GM12878 (cell line): ENCODE measurements around the gene ZNF783. TPM values are rescaled to one million over a fixed set of nuclear protein-coding genes. Genes with fewer than 3 reads are reported as not detected.

Experiments used
- ATF3 ChIP-seq: IDR thresholded peaks from 2 replicates; pipeline ENCODE4 v1.6.1; 2011; ENCODE audit warnings: low read depth, mild to moderate bottlenecking, low read length, moderate library complexity, borderline replicate concordance; ENCODE audit errors: extremely low read depth
- CBFB ChIP-seq: IDR thresholded peaks from 2 replicates; pipeline ENCODE4 v1.6.1; 2016; ENCODE audit warnings: antibody characterized with exemption, low read depth
- CHD2 ChIP-seq: IDR thresholded peaks from 2 replicates; pipeline ENCODE4 v1.6.1; 2011; ENCODE audit warnings: low read depth, low read length, improper control_type of control experiment, borderline replicate concordance
- FOXK2 ChIP-seq: fragments of 450-650 bp; IDR thresholded peaks from 2 replicates; pipeline ENCODE4 v1.6.1; 2017; ENCODE audit warnings: mild to moderate bottlenecking, moderate library complexity
- HDGF ChIP-seq: fragments of 450-650 bp; IDR thresholded peaks from 2 replicates; pipeline ENCODE4 v1.6.1; 2016; ENCODE audit warnings: antibody characterized with exemption
- KDM1A ChIP-seq: fragments of 200-600 bp; sonication (generic); IDR thresholded peaks from 2 replicates; pipeline ENCODE4 v1.6.1; 2016; ENCODE audit warnings: borderline replicate concordance
- MLLT1 ChIP-seq: fragments of 450-650 bp; IDR thresholded peaks from 2 replicates; pipeline ENCODE4 v1.6.1; 2016; ENCODE audit warnings: mild to moderate bottlenecking
- MTA2 ChIP-seq: fragments of 450-650 bp; IDR thresholded peaks from 2 replicates; pipeline ENCODE4 v1.6.1; 2016; ENCODE audit warnings: low read depth, mild to moderate bottlenecking, moderate library complexity
- NFYA ChIP-seq: IDR thresholded peaks from 2 replicates; pipeline ENCODE4 v1.6.1; 2011; ENCODE audit warnings: low read depth, mild to moderate bottlenecking, low read length, improper control_type of control experiment, borderline replicate concordance
- POLR2AphosphoS2 ChIP-seq: IDR thresholded peaks from 2 replicates; pipeline ENCODE4 v1.6.1; 2011; ENCODE audit warnings: low read depth, mild to moderate bottlenecking, low read length, improper control_type of control experiment, moderate library complexity
- REST ChIP-seq: IDR thresholded peaks from 2 replicates; pipeline ENCODE4 v1.6.1; 2012; ENCODE audit warnings: mild to moderate bottlenecking, low read depth, low read length
- RUNX3 ChIP-seq: IDR thresholded peaks from 2 replicates; pipeline ENCODE4 v1.6.1; 2012; ENCODE audit warnings: low read length, inconsistent platforms
- YBX1 ChIP-seq: fragments of 450-650 bp; IDR thresholded peaks from 2 replicates; pipeline ENCODE4 v1.6.1; 2016; ENCODE audit warnings: antibody characterized with exemption
- ZNF24 ChIP-seq: fragments of 450-650 bp; IDR thresholded peaks from 2 replicates; pipeline ENCODE4 v1.6.1; 2017; ENCODE audit warnings: antibody characterized with exemption, mild to moderate bottlenecking
- ZNF592 ChIP-seq: fragments of 450-650 bp; IDR thresholded peaks from 2 replicates; pipeline ENCODE4 v1.6.1; 2017; ENCODE audit warnings: mild to moderate bottlenecking, moderate library complexity
- ZNF687 ChIP-seq: fragments of 450-650 bp; IDR thresholded peaks from 2 replicates; pipeline ENCODE4 v1.6.1; 2017; ENCODE audit warnings: mild to moderate bottlenecking, moderate library complexity
- polyA plus RNA-seq, 11 experiments: library from polyadenylated mRNA; depleted of rRNA in 4 of 11; unstranded in 6 of 11; stranded (reverse) in 5 of 11; fragments of >200 nt; fragmentation: Nextera tagmentation in 4 of 11; fragmentation: Illumina TruSeq in 1 of 11; extraction: Ambion mirVana in 4 of 11; extraction: Trizol in 1 of 11; gene quantifications; 1 replicate in 1 of 11; 2 replicates in 10 of 11; pipeline versions ENCODE4 v1.2.1 to v1.2.3, GENCODE V29; 2011 to 2016; ENCODE audit warnings: inconsistent platforms in 2 of 11, missing spikeins in 2 of 11, low read depth in 1 of 11
- total RNA-seq, 4 experiments: library from RNA; depleted of rRNA in 3 of 4; stranded (reverse); fragments of >200 nt in 3 of 4; fragmentation: Illumina TruSeq in 1 of 4; extraction: Trizol in 1 of 4; gene quantifications; 2 replicates each; pipeline versions ENCODE4 v1.2.1 to v1.2.3, GENCODE V29; 2013 to 2021

ZNF783 gene
- total and polyA plus RNA-seq, 10 of the 15 experiments (the other 5 are each of a cell fraction or from before 2014, with no cell fraction given): 2.0 to 14.4 (median 6.4) TPM

- 0 out of 2 replicates have a peak, but pooled peaks have one; percentile 42 for TF ChIP-seq MLLT1
- no peak for TF ChIP-seq ZNF24
- TF ChIP-seq FOXK2: peak; percentile 88
- TF ChIP-seq NFYA: no peak
- TF ChIP-seq RUNX3: peak; percentile 38; the same call in 1 of the 2 replicates
- no peak for TF ChIP-seq CHD2
- TF ChIP-seq ZNF592: no peak
- TF ChIP-seq POLR2AphosphoS2: peak; percentile 41; the same call in 1 of the 2 replicates
- TF ChIP-seq YBX1: no peak
- TF ChIP-seq KDM1A: no peak
- no peak for TF ChIP-seq ZNF687
- TF ChIP-seq REST: no peak
- TF ChIP-seq MTA2: no peak
- peak; percentile 66; the same call in 1 of the 2 replicates for TF ChIP-seq HDGF
- peak; percentile 39 for TF ChIP-seq CBFB
- no peak for TF ChIP-seq ATF3
Observed at GRCh38 chr7:149239345-149240143, 22.5 kb upstream of the ZNF783 start, which contains the start of gene ZNF212 (continued).
